Midbrain (tissue), 1 donor: ENCODE measurements around the gene HINT2.

Experiments used
- DNase-seq: peaks from one replicate; lab custom pipeline; 2025; lab: John Stamatoyannopoulos, UW

HINT2 gene

DNA sequence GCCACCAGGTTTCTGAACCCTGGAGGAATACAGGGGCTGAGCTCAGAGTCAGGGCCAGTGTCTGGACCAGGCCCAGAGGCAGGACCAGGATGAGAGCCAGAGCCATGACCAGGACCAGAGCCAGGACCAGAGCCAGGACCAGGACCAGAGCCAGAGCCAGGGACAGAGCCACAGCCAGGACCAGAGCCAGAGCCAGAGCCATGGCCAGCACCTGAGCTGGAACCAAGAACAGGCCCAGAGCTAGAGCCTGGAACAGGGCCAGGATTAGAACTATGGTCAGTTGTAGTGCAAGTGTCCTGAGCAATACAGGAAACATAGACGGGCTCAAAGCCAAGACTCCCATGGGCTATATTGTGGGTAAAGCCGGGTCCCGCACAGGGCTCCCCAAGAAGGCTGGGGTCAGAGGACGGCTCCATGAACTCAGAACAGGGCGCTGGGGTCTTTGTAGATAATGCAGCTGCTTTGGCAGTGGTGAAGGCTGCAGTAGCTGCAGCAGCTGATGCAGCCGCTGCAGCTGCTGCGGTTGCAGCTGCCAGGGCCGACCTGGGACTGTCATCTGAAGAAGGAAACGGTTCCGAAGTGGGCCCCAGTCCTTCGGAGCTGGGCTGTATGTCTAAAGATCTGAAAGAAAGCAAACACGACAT, 3.3 kb downstream of the HINT2 start:
- peak; percentile 30 for DNase-seq

- no peak for DNase-seq
These were observed 4.7 kb downstream of the HINT2 start for GRCh38 chr9:35810122-35810521.

DNA sequence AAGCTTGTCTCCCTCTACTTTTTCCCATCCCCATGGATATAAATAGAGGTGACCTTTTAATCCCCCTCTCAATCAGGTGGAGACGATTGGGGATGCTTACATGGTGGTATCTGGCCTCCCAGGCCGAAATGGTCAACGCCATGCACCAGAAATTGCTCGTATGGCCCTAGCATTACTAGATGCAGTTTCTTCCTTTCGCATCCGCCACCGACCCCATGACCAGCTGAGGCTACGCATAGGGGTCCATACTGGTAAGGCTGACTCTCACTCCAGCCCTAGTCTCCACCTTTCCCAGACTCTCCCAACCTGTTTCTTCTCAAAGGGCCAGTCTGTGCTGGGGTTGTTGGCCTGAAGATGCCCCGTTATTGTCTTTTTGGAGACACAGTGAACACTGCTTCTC, 6.4 kb downstream of the HINT2 start:
- DNase-seq, result no peak

- DNase-seq, result no peak
These were observed 8.7 kb downstream of the HINT2 start for GRCh38 chr9:35806101-35806500.

GRCh38 chr9:35801328-35802128, 13.3 kb downstream of the HINT2 start:
- no peak for DNase-seq

DNA sequence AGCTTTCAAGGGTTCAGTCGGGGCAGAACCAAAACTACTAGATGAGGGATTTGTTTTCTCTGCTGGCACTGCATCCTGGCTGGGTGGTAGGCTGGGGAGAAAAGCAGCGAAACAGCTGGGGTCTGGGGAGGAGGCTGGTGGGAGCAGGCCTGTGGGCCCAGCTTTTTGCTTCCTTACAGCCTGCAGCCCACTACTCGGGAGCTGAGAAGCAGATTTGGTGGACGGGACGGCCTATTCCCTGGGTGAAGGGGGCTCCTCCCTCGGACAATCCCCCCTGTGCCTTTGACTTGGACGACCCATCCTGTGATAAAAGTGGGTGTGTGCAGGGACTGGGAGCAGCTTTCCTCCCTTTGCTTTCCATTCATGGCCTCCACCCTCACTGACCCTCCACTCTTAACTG, 14.3 kb downstream of the HINT2 start:
- DNase-seq, result no peak

DNA sequence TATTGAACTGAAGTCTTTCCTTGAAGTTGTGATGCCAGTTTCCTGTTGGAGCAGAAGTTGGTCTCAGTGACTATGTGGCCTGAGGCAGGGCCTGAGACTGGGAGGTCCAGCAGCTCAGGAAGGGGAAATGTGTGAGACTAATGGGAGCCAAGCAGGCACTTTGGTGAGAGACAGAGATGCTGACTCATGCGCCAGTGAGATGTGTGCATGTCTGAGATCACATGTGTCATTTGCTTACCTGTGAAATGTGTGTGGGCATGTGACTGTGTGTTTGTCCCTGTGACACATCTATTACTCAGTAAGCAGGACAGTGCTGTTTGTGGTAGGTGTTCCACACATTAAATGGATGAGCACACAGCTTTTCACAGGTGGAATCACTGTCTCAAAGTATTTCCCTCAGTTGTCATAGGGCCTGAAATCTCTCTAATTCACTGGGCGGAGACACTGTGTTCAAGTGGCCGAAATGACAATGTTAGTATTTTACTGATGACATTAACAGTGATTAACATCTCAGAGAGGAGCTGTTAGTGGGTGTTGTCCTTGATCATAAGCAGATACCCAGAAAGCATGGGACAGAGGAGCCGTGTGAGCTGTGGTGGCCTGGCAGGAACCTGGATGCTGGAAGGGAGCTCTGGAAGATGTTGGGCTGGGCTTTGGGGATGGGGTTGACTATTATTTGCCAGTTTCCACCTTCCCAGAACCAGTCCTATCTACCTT, 16.0 kb downstream of the HINT2 start:
- DNase-seq, result no peak

DNA sequence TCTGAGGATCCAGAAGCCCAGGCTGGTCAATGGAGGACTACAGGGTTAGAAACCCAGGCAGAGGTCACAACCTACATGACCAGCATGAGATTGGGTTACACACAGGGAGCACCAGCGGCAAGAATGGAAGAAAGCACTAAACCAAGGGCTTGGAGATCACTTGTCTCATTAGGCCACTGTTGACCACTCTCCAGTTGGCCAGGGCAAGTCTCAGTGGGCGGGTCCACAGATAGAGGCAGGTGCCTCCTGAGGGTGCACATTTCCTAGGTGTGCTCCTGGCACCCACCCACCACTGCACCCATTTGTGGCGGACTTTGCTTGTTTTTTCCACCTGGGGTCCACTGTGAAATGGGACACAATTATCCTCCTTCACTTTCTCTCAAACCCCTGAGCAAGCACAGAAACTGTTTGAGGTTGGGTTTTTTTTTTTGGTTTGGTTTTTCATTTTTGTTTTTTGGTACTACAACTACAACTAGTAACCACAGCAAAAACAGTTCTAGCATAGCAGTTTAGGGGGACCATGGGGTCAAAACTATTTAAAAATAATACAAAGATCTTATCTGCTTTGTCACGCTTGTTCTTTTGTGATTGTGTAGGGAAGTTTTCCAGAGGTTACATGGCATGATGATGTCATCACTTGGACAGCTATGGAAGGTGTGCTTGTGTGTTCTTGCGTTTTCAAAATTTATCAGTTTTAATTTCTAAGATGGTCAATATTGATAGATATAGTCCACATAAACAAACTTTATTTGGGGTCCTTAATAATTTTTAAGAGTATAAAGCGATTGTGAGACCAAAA, 17.3 kb downstream of the HINT2 start:
- DNase-seq, result no peak

DNA sequence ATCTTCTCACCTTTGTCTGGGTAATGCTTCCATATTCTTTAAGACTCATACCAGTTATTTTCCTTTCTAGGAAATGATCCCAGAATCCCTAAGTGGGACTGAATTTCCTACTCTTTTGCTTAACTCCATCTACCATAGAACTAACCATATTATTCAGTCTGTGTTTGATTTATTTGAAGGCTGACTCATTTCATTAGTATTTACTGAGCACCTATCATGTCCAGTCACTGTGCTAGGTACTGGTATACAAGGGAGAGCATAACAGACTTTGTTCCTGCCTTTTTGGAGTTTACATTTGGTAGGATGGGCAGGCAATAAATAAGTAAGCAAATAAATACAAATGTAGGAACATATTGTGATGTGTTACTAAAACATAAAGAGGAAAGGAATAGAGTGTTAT, 19.1 kb downstream of the HINT2 start:
- DNase-seq, result no peak

DNA sequence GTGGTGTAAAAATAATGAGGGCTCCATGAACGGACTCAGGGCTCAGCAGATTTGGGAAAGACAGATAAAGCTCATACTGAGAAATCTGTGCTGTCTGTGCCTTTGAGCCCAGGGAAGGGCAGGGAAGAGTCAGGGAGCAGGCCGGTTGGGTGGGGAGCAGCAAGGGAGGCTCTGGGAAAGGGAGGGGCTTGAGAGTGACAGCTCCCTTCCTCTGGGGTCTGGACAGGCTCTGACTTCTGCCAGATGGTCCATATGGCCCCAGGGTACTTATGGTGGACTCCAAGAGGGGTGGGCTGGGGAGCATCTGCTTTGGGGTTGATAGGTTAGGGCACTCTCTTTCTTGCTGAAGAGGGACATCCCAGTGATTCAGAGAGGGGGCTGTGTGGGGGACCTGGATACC, 21.4 kb downstream of the HINT2 start:
- DNase-seq, result no peak

DNA sequence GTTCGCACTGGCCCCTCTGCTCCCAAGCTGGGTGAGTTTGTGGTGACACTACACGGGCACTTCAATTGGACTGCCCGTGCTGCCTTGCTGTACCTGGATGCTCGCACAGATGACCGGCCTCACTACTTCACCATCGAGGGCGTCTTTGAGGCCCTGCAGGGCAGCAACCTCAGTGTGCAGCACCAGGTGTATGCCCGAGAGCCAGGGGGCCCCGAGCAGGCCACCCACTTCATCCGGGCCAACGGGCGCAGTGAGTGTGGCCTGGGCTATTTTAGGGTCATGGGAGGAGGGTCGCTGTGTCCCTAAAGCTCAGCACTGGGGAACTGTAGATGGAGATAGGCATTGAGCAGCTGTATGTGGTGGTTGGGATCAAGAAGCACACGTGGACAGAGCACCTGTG, 22.0 kb downstream of the HINT2 start:
- DNase-seq, result no peak

DNA sequence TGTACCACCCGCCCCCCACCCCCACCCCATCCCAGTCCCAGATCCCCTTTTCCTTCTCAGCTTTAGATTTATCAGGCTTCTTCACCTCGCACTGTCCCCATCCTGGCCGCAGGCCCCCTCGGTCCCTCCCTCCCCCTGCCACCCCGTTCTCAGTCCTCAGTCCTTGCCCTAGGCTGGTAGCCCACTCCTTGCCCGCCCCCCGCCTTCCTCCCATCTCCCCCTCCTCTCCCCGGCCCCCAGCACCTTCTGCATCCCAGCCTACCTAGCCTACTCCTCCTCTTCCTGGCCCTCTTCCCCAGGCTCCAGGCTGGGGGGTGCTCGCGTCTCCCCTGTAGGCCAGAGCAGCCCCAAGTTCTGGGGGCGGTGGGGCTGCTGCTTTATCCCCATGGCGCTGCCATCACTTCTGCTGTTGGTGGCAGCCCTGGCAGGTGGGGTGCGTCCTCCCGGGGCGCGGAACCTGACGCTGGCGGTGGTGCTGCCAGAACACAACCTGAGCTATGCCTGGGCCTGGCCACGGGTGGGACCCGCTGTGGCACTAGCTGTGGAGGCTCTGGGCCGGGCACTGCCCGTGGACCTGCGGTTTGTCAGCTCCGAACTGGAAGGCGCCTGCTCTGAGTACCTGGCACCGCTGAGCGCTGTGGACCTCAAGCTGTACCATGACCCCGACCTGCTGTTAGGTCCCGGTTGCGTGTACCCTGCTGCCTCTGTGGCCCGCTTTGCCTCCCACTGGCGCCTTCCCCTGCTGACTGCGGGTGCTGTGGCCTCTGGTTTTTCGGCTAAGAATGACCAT, 22.6 kb downstream of the HINT2 start:
- DNase-seq, result no peak

DNA sequence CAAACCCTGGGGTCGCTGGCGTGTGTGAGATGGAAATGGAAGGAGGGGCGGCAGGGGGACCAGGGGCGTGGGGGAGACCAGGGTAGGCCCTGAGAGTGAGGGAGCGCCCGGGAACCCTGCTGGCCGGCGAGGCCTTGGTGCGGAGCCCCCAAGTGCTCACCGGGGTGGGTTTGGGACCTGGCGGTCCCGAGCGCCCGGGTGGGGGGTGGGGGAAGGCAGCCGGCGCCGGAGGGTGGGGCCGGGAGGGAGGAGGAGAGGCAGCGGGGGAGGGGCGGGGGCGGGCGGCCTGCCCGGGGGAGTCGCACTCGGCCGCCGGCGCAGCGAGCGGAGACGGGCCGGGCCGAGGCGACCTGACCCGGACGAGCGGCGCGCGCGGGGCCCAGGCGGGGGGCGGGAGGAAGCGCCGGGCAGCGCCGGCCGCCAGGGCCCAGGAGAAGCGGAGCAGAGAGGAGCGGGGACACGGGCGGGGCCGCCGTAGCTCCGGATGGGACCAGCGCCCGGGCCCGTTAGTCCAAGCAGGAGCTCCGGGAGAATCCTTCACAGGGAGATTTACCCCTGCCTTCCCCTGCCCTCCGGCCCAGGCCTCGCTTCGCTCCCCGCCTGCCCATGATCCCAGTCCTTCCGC, 23.4 kb downstream of the HINT2 start, which contains the start of gene NPR2:
Gene NPR2, plus strand, starts transcription at position 295 of the 625 bp plus-strand sequence. CDS start 818 bp downstream, outside the sequence.
- DNase-seq, result peak; percentile 14

- peak; percentile 87 for DNase-seq
These were observed 24.2 kb downstream of the HINT2 start for GRCh38 chr9:35790385-35791296.

DNA sequence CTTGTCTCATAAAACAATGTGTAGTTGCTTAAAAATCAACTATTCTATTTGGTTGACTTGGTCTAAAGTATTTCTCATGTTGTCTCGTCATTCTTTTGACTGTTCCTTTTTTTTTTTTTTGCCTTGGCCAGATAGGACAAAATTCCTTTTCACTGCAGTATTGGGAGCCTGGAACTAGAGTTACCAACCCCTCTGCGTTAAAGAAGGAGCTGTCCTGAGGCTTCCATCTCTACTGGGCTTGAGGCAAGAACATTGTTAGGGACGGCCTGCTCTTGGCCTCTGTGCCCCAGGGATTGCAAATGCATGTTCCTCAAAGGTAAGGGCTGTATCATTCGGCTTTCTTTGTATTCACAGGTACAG, 24.8 kb downstream of the HINT2 start:
- DNase-seq, result no peak

GRCh38 chr9:35789541-35789940, 25.3 kb downstream of the HINT2 start:
- DNase-seq, result no peak

GRCh38 chr9:35783418-35783817, 31.4 kb downstream of the HINT2 start:
- no peak for DNase-seq

DNA sequence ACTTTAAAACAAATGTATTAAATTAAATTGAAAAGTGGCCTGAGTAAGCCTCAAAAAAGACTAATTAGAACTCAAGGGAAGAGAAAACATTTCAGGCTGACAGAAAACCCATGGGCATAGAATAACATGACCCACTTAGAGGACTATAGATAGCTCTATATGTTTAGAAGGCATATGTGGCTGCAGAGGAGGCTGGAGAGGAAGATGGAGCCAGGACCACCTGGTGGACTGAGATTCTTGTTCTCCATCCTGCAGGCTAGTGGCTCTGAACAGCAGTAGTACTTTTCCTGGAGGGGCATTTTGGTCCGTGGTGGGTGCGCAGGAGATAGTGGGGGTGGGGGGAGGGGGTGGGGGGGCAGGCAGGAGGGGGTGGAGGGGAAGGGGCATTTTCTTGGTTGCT, 33.8 kb downstream of the HINT2 start:
- DNase-seq, result no peak

GRCh38 chr9:35778496-35778895, 36.3 kb downstream of the HINT2 start:
- no peak for DNase-seq

DNA sequence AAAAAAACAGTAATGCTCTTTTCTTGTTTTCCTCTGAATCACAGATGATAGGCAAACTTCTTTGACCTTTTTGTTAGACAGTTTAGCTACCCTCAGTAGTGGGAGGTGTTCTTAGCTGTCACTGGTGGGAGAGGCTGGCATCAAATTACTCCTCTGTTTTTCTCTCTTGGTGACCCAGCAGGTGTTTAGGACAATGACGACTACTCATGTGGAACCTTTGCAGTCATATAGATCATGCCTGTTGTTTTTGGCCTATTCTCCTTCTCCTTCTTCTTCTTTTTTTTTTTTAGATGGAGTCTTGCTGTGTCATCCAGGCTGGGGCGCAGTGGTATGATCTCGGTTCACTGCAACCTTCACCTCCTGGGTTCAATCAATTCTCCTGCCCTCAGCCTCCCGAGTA, 38.8 kb downstream of the HINT2 start:
- no peak for DNase-seq
